GM04504 (cell line): Measurements from ENCODE around the gene CHCHD3.
"Not testable (repeated sequence)": the region's sequence is repeated elsewhere in the genome, so short reads cannot be mapped to it uniquely, and the experiment has no call there.

Experiments
- DNase-seq: peaks from one replicate; pipeline ENCODE4 v3.0.0-alpha.2; 2012; ENCODE audit warnings: low read depth

The CHCHD3 gene

DNA sequence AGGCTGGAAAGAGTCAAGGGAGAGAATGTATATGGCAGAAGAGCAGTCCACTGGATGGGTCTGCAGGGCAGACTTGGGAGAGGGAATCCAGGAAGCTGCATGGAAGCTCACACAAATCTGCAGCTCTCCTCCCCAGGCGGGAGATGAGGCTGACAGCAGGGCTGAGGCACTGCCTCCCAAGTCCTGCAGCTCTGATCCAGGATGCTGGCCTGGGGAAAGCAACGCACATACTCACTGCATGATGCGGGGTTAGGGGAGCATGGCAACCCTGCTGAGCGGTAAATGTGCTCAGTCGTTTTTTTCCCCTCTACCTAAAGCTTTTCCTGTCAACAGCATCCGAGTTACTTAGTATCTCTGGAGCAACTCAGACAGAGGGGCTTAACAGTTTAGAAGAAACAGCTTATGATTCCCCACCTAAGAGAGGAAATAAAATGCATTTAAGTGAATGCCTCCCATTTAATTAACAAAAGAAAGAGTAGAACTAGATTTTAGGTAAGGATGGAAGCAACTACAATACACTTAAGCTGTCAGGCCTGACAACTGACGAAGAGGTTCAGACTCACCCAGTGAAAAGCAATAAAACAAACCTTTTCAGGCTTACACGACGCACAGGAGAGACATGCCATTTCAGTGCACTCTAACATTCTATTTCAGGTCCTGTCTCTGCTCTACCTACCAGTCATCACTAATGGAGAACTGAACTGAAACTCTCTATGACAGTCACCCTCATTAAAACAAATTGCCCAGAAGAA is 37.0 kb downstream of the CHCHD3 start:
- DNase-seq, result no peak

- no peak for DNase-seq
These were observed 41.2 kb downstream of the CHCHD3 start for GRCh38 chr7:133040674-133041073.

- no peak for DNase-seq
These were observed 41.7 kb downstream of the CHCHD3 start for GRCh38 chr7:133040178-133040577.

DNA sequence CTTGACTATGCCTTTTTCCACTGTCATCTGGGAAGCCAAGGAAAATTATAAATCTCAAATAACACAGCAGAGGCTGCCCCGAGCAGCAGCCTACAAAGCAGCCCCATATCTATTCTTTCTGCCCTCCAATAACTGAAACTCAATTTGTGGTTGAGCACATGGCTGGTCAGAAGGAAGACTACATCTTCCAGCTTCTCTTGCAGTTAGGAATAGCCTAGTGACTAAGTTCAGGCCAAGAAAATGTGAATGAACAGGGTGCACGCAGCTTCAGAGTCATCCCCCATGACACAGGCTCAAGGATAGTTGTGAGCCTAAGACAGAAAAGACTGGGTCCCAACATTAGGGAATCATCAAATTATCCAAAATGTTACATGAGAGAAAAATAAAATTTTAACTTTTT is 42.3 kb downstream of the CHCHD3 start:
- no peak for DNase-seq

- no peak for DNase-seq
These were observed 45.6 kb downstream of the CHCHD3 start for GRCh38 chr7:133036289-133036688.

- DNase-seq, result not testable (repeated sequence)
These were observed 46.6 kb downstream of the CHCHD3 start for GRCh38 chr7:133035240-133035639.

DNA sequence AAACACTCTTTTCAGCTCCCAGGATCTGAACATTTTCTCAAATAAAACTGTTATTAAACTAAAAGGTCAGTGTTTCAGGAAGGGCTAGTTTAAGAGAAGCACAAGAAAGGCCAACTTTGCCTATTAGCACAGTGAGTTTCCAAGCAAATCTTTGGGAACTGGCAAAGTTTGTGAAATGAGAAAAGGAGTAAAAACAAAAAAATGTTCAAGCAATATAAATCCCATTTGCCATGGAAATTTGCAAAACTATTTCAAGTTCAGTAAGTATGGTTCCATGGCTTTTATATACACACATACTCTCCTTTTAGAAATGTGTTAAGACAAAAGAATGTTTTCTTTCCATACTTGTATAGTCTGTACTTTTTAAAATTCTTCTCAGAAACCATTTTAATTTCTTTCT is 51.5 kb downstream of the CHCHD3 start:
- no peak for DNase-seq

GRCh38 chr7:133029463-133029862 is 52.4 kb downstream of the CHCHD3 start:
- no peak for DNase-seq

DNA sequence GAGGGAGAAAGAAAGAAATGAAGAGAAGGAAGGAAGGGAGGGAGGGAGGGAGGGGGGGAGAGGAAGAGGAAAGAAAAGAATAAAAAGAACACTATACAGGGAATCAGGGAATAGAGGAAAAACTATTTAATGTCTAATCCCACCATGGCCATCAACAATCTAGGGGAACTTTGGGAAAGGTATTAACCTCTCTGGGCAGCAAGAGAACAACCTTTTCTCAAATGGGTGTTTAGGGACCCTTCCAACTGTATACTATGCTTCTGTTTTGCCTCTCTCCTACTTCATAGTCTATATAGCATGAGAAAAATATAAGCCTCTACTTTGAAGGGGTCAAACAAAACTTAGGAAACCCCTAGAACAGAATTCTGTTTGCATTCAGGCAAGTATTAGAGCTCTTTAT is 54.5 kb downstream of the CHCHD3 start:
- DNase-seq, result no peak

DNA sequence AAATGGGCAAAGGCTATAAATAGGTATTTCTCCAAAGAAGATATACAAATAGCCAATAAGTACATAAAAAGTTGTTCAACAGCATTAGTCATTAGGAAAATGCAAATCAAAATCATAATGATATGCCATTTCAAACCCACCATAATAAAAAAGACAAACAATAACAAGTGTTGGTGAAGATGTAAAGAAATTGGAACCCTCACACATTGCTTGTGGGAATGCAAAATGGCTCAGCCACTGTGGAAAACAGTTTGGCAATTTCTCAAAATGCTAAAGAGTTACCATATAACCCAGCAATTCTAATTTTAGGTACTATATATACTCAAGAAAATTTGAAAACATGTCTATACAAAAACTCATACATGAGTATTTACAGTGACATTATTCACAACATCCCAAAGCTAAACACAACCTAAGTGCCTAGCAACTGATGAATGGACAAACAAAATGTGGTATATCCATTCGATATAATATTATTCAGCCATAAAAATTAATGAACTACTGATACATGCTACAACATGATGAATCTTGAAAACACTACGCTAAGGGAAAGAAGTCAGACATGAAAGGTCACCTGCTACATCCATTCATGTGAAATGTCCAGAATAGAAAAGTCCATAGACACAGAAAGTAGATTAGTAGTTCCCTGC is 55.6 kb downstream of the CHCHD3 start:
- DNase-seq, result no peak

DNA sequence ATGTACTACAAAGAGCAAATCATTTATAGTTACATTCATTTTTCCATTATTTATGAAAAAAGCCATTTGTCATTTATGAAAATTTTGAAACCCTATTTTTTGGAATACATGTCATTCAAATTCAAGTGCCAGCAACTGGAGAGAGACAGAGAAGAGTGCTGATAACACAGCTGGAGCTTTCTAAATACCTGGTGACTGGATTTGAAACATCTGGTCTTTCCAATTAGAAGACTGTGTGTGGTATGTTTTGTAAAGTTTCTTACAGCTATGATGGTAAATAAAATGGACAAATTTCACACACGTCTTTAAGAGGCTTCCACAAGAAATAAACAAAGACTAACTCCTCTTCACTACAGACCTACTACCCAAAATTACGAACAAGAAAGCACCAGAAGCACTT is 56.8 kb downstream of the CHCHD3 start:
- no peak for DNase-seq

GRCh38 chr7:133024596-133024995 is 57.3 kb downstream of the CHCHD3 start:
- DNase-seq, result no peak

GRCh38 chr7:133023370-133024071 is 58.4 kb downstream of the CHCHD3 start:
- DNase-seq, result no peak

DNA sequence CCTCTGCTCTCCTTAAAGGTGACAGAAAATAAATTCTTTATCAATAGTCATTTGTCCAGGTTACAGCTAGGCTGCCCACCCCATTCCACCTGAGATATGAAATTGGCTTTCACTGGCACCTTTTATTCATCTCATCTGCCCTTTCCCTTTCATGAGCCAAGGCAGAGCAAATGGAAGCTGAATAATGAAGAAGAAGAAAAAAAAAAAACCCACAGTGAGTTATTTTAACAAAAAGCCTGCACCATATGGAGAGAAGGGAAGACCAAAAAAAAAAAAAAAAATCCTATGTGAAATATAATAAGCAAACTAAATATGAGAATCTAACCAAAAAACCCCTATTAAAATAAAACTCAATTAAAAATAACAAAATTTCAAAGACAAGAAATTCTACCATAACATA is 59.2 kb downstream of the CHCHD3 start:
- DNase-seq, result no peak

DNA sequence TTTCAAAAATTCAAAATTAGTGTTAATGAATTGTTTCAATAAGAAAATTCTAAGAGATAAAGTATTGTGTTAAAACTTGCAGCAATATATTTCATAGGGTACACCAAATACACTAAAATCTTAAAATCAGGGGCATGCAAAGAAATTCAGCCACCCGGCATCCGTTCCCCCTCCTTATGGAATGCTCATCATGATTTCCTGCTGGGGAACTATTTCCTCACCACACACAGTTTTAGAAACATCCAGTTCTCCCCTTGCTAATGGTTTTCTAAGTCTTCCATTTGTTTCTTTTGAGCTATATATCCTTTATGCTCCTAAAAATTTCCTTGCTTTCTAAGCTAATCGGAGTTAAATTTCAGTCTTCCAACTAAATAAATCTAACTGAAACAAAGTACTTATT is 60.7 kb downstream of the CHCHD3 start:
- DNase-seq, result no peak

DNA sequence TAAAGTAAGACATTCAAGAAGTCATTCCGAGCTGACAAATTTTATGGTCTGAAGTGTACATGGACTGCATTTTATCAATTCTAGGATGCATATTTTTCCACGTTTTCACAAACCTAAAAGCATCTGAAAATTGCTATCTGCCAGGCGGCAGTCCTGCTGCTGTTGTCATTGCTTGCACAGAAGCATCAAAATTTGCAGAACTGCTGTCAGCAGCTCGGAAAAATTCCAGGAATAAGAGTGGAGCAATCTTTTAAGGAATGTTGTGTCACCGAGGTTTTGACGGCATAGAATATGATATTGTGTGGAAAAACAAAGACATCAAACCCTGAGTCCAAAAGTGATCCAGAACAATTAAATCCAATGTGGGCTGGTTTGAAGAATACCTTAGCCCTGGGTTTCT is 61.4 kb downstream of the CHCHD3 start:
- no peak for DNase-seq

- no peak for DNase-seq
These were observed 62.3 kb downstream of the CHCHD3 start for GRCh38 chr7:133019590-133019989.

GRCh38 chr7:133016604-133017003 is 65.3 kb downstream of the CHCHD3 start:
- DNase-seq, result no peak

GRCh38 chr7:133015888-133016287 is 66.0 kb downstream of the CHCHD3 start:
- DNase-seq, result no peak

- no peak for DNase-seq
These were observed 70.1 kb downstream of the CHCHD3 start for GRCh38 chr7:133011746-133012145.

DNA sequence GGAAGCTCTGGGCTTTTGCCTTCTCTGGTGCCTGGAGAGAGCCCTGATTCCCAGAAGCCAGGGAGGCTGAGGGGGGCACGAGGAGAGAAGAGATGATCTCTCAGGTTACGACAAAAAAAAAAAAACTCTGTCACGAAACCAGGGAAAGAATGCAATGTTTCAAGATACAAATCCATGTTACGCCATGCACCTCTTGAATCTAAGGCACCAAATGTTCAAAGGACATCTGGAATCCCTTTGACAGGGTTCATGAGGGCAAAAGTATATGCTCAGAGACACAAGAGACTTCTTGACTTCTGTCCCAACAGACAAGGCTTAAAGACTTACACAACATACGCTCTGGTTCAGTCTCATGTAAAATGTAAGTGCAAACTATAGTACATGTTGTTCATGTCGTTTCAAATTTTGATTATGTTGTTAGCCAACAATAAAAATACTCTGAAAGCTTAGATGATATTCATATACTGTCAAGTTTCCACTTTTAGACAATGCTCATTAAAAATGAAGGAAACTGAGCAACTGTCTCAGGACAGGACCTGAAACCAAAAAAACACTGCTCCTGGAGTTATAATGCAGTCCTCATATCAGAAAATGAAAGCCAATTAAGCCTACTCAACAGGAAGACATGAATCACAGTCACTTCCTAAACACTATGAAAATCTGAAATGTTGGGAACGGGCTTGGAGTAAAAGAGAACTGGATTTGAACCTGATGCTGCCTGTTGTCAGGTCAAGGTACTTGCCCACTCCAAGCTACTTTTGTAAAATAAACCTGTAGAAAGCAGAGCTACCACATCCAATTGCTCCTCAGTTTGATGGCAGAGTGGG is 72.3 kb downstream of the CHCHD3 start:
- DNase-seq, result no peak

GRCh38 chr7:133007961-133008360 is 73.9 kb downstream of the CHCHD3 start:
- no peak for DNase-seq
